Ovary (tissue), 3 donors: ENCODE measurements around the gene MTAP.

Source experiments
- EP300 ChIP-seq: sonication (generic); formaldehyde crosslinking; IDR thresholded peaks from one replicate; pipeline ENCODE4 v1.6.1; 2017; ENCODE audit warnings: antibody characterized with exemption
- POLR2A ChIP-seq: fragments of 450-650 bp; IDR thresholded peaks from one replicate; pipeline ENCODE4 v1.6.1; 2017; ENCODE audit warnings: antibody characterized with exemption, mild to moderate bottlenecking, moderate library complexity
- TF ChIP-seq, protein P1 (sequence below), 3 donors: fragments of 450-650 bp in 2 of 3; fragments of 200-600 bp in 1 of 3; IDR thresholded peaks; one replicate each; pipeline versions ENCODE4 v1.5.1 to v1.8.0; 2016 to 2022; ENCODE audit warnings: antibody characterized with exemption in 3 of 3, mild to moderate bottlenecking in 1 of 3
- donor health status: DM: no; HTN: no; CAD: no.

DNA sequence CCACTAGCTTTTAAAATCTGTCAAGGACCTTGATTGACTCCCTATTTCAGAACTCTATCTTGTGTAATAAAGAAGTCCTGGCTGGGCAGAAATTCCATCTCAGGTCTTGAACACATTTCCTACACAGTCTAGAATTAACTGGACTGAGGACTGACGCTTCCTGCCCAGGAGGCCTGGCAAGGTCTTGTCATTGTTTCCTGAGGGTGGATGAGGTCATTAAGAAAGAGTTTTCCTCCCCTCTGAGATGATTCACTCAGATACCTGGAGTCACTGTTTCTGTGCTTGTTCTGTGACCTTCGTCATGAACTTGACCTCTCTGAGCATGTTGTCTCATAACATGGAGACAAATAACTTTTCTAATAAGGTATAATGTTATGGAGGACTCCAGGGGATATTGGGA, 10.0 kb downstream of the MTAP start:
- TF ChIP-seq, protein P1, sequence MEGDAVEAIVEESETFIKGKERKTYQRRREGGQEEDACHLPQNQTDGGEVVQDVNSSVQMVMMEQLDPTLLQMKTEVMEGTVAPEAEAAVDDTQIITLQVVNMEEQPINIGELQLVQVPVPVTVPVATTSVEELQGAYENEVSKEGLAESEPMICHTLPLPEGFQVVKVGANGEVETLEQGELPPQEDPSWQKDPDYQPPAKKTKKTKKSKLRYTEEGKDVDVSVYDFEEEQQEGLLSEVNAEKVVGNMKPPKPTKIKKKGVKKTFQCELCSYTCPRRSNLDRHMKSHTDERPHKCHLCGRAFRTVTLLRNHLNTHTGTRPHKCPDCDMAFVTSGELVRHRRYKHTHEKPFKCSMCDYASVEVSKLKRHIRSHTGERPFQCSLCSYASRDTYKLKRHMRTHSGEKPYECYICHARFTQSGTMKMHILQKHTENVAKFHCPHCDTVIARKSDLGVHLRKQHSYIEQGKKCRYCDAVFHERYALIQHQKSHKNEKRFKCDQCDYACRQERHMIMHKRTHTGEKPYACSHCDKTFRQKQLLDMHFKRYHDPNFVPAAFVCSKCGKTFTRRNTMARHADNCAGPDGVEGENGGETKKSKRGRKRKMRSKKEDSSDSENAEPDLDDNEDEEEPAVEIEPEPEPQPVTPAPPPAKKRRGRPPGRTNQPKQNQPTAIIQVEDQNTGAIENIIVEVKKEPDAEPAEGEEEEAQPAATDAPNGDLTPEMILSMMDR (IDR thresholded peaks at IDR 0.05) = no peak
- no peak for TF ChIP-seq POLR2A
- no peak for TF ChIP-seq EP300
